GM18951 (cell line): Measurements from ENCODE around the gene IPO13.

Experiments used
- POLR2A ChIP-seq: IDR thresholded peaks from 4 replicates; pipeline ENCODE4 v1.6.1; 2011; ENCODE audit warnings: mild to moderate bottlenecking; ENCODE audit not compliant: insufficient read length, insufficient read depth; ENCODE audit errors: extremely low read depth
- in situ Hi-C: fragments of 300-500 bp; cut with MboI; formaldehyde crosslinking; loops from one replicate; pipeline ENCODE4 v1.12.0; 2022; ENCODE audit warnings: low sequenced_read_pairs, mixed read lengths, inconsistent platforms; ENCODE audit not compliant: unreplicated experiment

IPO13 gene

DNA sequence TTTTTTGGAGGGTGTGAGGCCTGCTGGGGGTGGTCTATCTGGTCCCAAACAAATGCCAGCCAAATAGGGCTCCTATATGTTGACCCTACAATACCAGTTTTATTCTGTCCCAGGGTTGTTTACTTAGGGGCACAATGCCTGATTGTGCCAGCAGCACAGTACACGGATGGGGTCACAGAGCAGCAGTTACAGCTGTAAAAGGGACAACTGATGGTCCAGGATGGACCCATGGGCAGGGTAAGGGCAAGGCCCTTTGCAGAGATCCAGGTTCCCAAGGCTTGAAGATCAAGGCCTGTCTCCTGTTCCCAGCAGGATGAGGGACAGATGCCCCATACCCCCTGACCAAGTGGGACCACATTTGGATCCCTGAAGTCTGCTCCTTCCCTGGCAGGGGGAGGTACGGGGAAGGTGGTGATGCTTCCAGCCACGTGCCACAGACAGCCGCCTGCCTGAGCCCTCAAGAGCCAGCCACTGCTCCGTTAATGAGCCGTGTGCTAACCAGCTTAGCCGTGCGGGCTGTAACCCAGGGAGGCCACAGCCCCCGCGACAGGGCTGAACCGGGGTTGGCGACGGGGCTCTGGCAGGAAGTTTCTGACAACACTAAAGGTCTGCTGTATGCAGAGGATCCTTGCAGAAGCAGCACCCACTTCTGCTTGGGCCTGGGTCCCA is 66.3 kb downstream of the IPO13 start:
- no peak for TF ChIP-seq POLR2A
- in situ Hi-C loops: no loop called here

DNA sequence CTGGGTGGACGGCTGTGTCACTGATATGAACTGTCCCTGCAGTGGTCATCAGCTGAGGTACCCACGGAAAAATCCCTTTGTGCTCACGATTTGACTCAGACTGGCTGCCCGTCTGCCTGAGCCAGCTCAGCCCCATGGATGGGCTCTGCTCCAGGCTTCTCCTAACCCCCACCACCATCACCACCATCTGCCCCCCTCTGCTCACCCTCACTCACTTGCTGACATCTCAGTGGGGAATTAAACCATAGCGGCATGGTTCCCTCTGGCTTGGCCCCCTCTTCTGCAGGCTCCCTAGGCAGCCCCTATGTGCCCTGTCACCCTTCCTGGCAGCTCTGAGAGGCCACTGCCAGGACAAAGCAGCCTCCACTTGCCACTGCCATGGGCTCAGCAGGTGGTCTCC is 67.2 kb downstream of the IPO13 start:
- in situ Hi-C loops: no loop called here

DNA sequence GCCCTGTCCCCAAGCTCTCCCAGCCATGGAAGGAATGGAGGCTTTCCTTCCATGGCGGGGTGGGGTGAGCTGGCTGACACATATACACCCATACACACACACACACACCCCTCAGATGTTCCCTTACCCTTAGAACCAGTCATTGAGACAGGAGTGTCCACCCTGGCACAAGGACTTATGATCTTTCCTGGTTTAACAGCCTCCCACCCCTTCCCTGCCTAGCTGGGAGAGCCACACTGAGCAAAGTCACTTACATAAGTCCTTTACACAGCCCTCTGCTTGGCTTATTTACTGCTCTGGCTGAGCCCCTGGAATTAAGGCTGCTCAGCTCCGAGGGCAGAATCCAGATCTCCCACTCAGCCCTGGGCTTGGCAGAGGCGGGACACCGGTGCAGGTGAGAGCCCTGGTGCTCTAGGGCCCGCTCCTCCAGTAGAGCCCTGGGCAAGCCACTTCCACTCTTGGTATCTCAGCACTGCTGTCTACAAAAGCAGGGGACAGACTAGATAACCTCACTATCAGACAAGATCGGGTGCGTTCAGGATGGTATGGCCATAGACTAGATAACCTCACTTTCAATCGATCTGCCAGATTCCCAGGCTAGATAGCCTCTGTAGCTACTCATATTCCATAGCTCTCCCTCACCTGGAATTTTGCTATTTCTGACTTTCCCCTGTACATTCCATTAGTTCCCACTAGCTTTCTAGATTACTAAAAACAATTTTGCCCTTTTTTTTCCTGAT is 67.8 kb downstream of the IPO13 start:
- in situ Hi-C loops: no loop called here
- no peak for TF ChIP-seq POLR2A

More for the DNA sequence above, 67.2 kb downstream of the IPO13 start:
- no peak for TF ChIP-seq POLR2A

DNA sequence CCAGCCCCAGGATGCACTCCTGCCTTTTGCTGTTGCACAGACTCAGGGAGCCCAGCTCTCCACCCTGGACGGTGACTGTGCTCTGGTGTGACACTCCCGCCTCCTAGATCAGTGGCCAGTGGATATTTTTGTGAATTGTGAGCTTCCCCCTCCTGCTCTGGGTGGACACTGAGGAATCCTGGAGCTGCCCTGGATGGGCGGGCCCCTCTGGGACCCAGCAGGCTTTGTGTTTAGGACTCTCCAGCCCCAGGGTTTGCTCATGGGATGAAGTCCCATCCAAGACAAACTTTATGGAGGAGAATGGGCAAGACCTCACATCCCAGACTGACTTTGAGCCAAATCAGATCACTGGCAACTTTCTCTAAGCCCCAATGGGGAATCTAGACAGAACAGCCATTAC is 68.5 kb downstream of the IPO13 start:
- in situ Hi-C loops: no loop called here
- TF ChIP-seq POLR2A: no peak

GRCh38 chr1:44016041-44016889 is 69.5 kb downstream of the IPO13 start:
- TF ChIP-seq POLR2A: no peak
- in situ Hi-C loops: no loop called here

GRCh38 chr1:44016890-44017400 is 70.2 kb downstream of the IPO13 start:
- in situ Hi-C loops: no loop called here

More at GRCh38 chr1:44016890-44017400, 70.2 kb downstream of the IPO13 start:
- TF ChIP-seq POLR2A: no peak
